Measurements from ENCODE around the gene CENPA. TPM values are rescaled to one million over a fixed set of nuclear protein-coding genes. Genes with fewer than 3 reads are reported as not detected.
"Not testable (repeated sequence)": the region's sequence is repeated elsewhere in the genome, so short reads cannot be mapped to it uniquely, and the experiment has no call there.

The CENPA gene
- total RNA-seq, 5 donors from 2014 or later (not counting 1 experiment from before 2014, with no cell fraction given): 0.30 to 1.9 (median 0.76) TPM

- H3K4me1 Mint-ChIP-seq: peaks cover 7 to 8% (median 7%) of the 10 kb centered on the region in 3 donors
- H3K4me3 Mint-ChIP-seq: no peak overlapping the region
- no peak overlapping the region for H3K27ac Mint-ChIP-seq
Measured at GRCh38 chr2:26758790-26759321, 27.0 kb upstream of the CENPA start.

DNA sequence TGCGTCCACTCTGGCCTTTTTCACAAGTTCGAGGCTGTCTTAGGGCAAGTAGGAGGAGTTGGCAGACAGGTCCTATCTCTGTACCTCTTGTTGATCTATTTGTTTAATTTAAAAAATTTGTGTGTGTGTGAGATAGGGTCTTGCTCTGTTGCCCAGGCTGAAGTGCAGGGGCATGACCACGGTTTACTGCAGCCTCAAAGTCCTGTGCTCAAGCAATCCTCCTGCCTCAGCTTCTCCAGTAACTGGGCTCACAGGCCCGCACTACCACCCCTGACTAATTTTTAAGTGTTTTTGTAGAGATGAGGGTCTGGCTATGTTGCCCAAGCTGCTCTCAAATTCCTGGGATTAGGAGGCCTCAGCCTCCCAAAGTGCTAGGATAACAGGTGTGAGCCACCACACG, 26.0 kb upstream of the CENPA start:
- no peaks in the 10 kb centered on the region for H3K9me3 Mint-ChIP-seq
- H3K4me3 ChIP-seq (ENCODE audit: control insufficient read depth in 1 of 2, extremely low read depth in 1 of 2, low read length in 1 of 2): no peak overlapping the region
- H3K4me3 Mint-ChIP-seq: no peak overlapping the region
- no peaks in the 10 kb centered on the region for H3K36me3 Mint-ChIP-seq
- H3K27ac Mint-ChIP-seq: no peak overlapping the region
- 100% methylated on average over 1 of the region's 5 CpGs for WGBS (ENCODE audit: insufficient coverage)
- ATAC-seq (replicated peaks in 1 of 4) (no peak), DNase-seq (no peak)
- H3K36me3 ChIP-seq (ENCODE audit: control insufficient read depth in 2 of 2, extremely low read depth in 1 of 2, insufficient read depth in 1 of 2, low read length in 1 of 2): no peaks in the 10 kb centered on the region
- H3K9me3 ChIP-seq: no peaks in the 10 kb centered on the region
- peaks cover 10 to 15% (median 13%) of the 10 kb centered on the region in 3 donors for H3K4me1 Mint-ChIP-seq
- H3K4me1 ChIP-seq (ENCODE audit: control insufficient read depth in 1 of 2, extremely low read depth in 1 of 2, insufficient read depth in 2 of 2, low read length in 2 of 2): peaks cover 0 to 14% of the 10 kb centered on the region in 2 experiments
- H3K27me3 ChIP-seq (replicated peaks in 1 of 2; ENCODE audit: control insufficient read depth in 2 of 2, extremely low read depth in 1 of 2, insufficient read depth in 2 of 2, low read length in 1 of 2): no peaks in the 10 kb centered on the region
- H3K27ac ChIP-seq (ENCODE audit: low read length): no peak overlapping the region
- ChIA-PET CTCF (no interaction called here), POLR2A (no interaction called here)
- no peaks in the 10 kb centered on the region for H3K27me3 Mint-ChIP-seq

More at GRCh38 chr2:26758790-26759321, 27.0 kb upstream of the CENPA start:
- DNase-seq: no peak
- ATAC-seq (replicated peaks in 1 of 4): no peak
- Histone ChIP-seq H3K4me3 (ENCODE audit: control insufficient read depth in 1 of 2, extremely low read depth in 1 of 2, low read length in 1 of 2) (no peak overlapping the region), H3K9me3 (no peaks in the 10 kb centered on the region), H3K27ac (ENCODE audit: low read length) (no peak overlapping the region), H3K36me3 (ENCODE audit: control insufficient read depth in 2 of 2, extremely low read depth in 1 of 2, insufficient read depth in 1 of 2, low read length in 1 of 2) (no peaks in the 10 kb centered on the region), H3K4me1 (ENCODE audit: control insufficient read depth in 1 of 2, extremely low read depth in 1 of 2, insufficient read depth in 2 of 2, low read length in 2 of 2) (peaks cover 0 to 7% of the 10 kb centered on the region in 2 experiments), H3K27me3 (replicated peaks in 1 of 2; ENCODE audit: control insufficient read depth in 2 of 2, extremely low read depth in 1 of 2, insufficient read depth in 2 of 2, low read length in 1 of 2) (no peaks in the 10 kb centered on the region)
- POLR2A ChIA-PET: no interaction called here
- 84% methylated on average over 4 of the region's 7 CpGs for WGBS (ENCODE audit: insufficient coverage)
- H3K9me3 Mint-ChIP-seq: no peaks in the 10 kb centered on the region
- CTCF ChIA-PET: interaction anchor here in 1 of 2 donors (0.7 kb wide), 1 partner anchor 39 kb away, joined by 4 read pairs; no protein-coding TSS in a partner anchor
- H3K36me3 Mint-ChIP-seq: no peaks in the 10 kb centered on the region
- H3K27me3 Mint-ChIP-seq: peaks cover 0 to 3% of the 10 kb centered on the region in 2 donors

GRCh38 chr2:26760991-26761390, 24.9 kb upstream of the CENPA start:
- H3K4me3 Mint-ChIP-seq; CTCF ChIA-PET; H3K9me3 ChIP-seq; H3K36me3 ChIP-seq (ENCODE audit: control insufficient read depth in 2 of 2, extremely low read depth in 1 of 2, insufficient read depth in 1 of 2, low read length in 1 of 2); H3K27me3 Mint-ChIP-seq; H3K27ac Mint-ChIP-seq; H3K36me3 Mint-ChIP-seq; H3K9me3 Mint-ChIP-seq; H3K4me3 ChIP-seq (ENCODE audit: control insufficient read depth in 1 of 2, extremely low read depth in 1 of 2, low read length in 1 of 2); DNase-seq; POLR2A ChIA-PET; ATAC-seq (replicated peaks in 1 of 4); H3K27me3 ChIP-seq (replicated peaks in 1 of 2; ENCODE audit: control insufficient read depth in 2 of 2, extremely low read depth in 1 of 2, insufficient read depth in 2 of 2, low read length in 1 of 2); H3K27ac ChIP-seq (ENCODE audit: low read length): not testable (repeated sequence)
- peaks cover 22 to 26% (median 24%) of the 10 kb centered on the region in 3 donors for H3K4me1 Mint-ChIP-seq
- WGBS (ENCODE audit: insufficient coverage): 65% methylated on average over 2 of the region's 10 CpGs
- H3K4me1 ChIP-seq (ENCODE audit: control insufficient read depth in 1 of 2, extremely low read depth in 1 of 2, insufficient read depth in 2 of 2, low read length in 2 of 2): peaks cover 4 to 25% of the 10 kb centered on the region in 2 experiments

GRCh38 chr2:26763019-26763418, 22.8 kb upstream of the CENPA start:
- H3K27me3 Mint-ChIP-seq: no peaks in the 10 kb centered on the region
- H3K27ac ChIP-seq (ENCODE audit: low read length): no peak overlapping the region
- no peaks in the 10 kb centered on the region for H3K36me3 Mint-ChIP-seq
- peaks cover 33 to 38% (median 38%) of the 10 kb centered on the region in 3 donors for H3K4me1 Mint-ChIP-seq
- H3K27me3 ChIP-seq (replicated peaks in 1 of 2; ENCODE audit: control insufficient read depth in 2 of 2, extremely low read depth in 1 of 2, insufficient read depth in 2 of 2, low read length in 1 of 2): no peaks in the 10 kb centered on the region
- no peak for ATAC-seq (replicated peaks in 1 of 4)
- POLR2A ChIA-PET: no interaction called here
- 95% methylated on average over 4 of the region's 10 CpGs for WGBS (ENCODE audit: insufficient coverage)
- no peak overlapping the region for H3K4me3 ChIP-seq (ENCODE audit: control insufficient read depth in 1 of 2, extremely low read depth in 1 of 2, low read length in 1 of 2)
- H3K27ac Mint-ChIP-seq: no peak overlapping the region
- H3K4me3 Mint-ChIP-seq: peak overlapping the region; percentile 92 to 94 (median 93)
- CTCF ChIA-PET: no interaction called here
- H3K9me3 ChIP-seq: no peaks in the 10 kb centered on the region
- H3K4me1 ChIP-seq (ENCODE audit: control insufficient read depth in 1 of 2, extremely low read depth in 1 of 2, insufficient read depth in 2 of 2, low read length in 2 of 2): peaks cover 4 to 44% of the 10 kb centered on the region in 2 experiments
- peaks cover 0 to 2% of the 10 kb centered on the region in 2 donors for H3K36me3 ChIP-seq (ENCODE audit: control insufficient read depth in 2 of 2, extremely low read depth in 1 of 2, insufficient read depth in 1 of 2, low read length in 1 of 2)
- no peaks in the 10 kb centered on the region for H3K9me3 Mint-ChIP-seq
- DNase-seq: no peak

- CTCF ChIA-PET: interaction anchor here in 1 of 2 donors (0.7 kb wide), 1 partner anchor 21 kb away, joined by 3 read pairs; the partner anchor contains the start of gene CENPA
- POLR2A ChIA-PET: interaction anchor here (0.6 to 0.7 kb wide), 3 partner anchors 8 to 324 kb away, joined by 3 to 7 read pairs (median 5); no protein-coding TSS in a partner anchor
- ATAC-seq (replicated peaks in 1 of 4): peak; percentile 96 to 97 (median 96)
- no peaks in the 10 kb centered on the region for H3K9me3 ChIP-seq
- H3K27me3 ChIP-seq (replicated peaks in 1 of 2; ENCODE audit: control insufficient read depth in 2 of 2, extremely low read depth in 1 of 2, insufficient read depth in 2 of 2, low read length in 1 of 2): no peaks in the 10 kb centered on the region
- Mint-ChIP-seq H3K4me1 (peaks cover 33 to 47% (median 47%) of the 10 kb centered on the region in 3 donors), H3K4me3 (peak within 1 kb of the TSS; percentile 92 to 94 (median 93)), H3K27ac (peak within 1 kb of the TSS; percentile 83 to 86), H3K36me3 (no peaks in the 10 kb centered on the region), H3K27me3 (no peaks in the 10 kb centered on the region), H3K9me3 (no peaks in the 10 kb centered on the region)
- peak within 1 kb of the TSS; percentile 76 for H3K27ac ChIP-seq (ENCODE audit: low read length)
- peak within 1 kb of the TSS; percentile 91 to 93 for H3K4me3 ChIP-seq (ENCODE audit: control insufficient read depth in 1 of 2, extremely low read depth in 1 of 2, low read length in 1 of 2)
- WGBS (ENCODE audit: insufficient coverage): 1% methylated on average over 67 of the region's 68 CpGs
- H3K36me3 ChIP-seq (ENCODE audit: control insufficient read depth in 2 of 2, extremely low read depth in 1 of 2, insufficient read depth in 1 of 2, low read length in 1 of 2): peaks cover 0 to 2% of the 10 kb centered on the region in 2 donors
- peaks cover 4 to 56% of the 10 kb centered on the region in 2 experiments for H3K4me1 ChIP-seq (ENCODE audit: control insufficient read depth in 1 of 2, extremely low read depth in 1 of 2, insufficient read depth in 2 of 2, low read length in 2 of 2)
- DNase-seq: peak; percentile 63 to 92 (median 78)
Measured at GRCh38 chr2:26764078-26764887, 21.6 kb upstream of the CENPA start, which contains the start of gene SLC35F6. TSS of gene SLC35F6 (plus strand) at chr2:26764284. CDS start at chr2:26764350, 66 bp downstream.

DNA sequence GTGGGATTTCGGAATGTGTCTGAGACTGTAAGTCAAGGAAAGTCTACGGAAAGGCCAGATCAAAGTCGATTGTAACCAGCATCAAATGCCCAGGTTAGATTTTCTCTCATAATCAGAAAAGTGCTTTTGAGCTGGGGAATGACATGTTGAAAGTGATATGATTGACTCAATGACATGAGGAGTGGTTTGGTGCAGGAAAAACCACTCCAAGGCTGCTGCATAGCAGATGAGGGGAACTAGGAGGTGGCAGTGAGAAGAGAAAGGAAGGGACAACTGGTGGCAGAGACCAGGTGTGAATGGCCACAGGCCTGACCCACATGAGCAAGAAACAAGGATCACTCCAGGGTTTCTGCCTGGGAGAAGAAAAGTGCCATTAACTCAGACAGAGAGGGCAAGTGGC, 20.9 kb upstream of the CENPA start:
- H3K36me3 ChIP-seq (ENCODE audit: control insufficient read depth in 2 of 2, extremely low read depth in 1 of 2, insufficient read depth in 1 of 2, low read length in 1 of 2): peaks cover 0 to 2% of the 10 kb centered on the region in 2 donors
- peaks cover 4 to 61% of the 10 kb centered on the region in 2 experiments for H3K4me1 ChIP-seq (ENCODE audit: control insufficient read depth in 1 of 2, extremely low read depth in 1 of 2, insufficient read depth in 2 of 2, low read length in 2 of 2)
- peaks cover 33 to 54% (median 53%) of the 10 kb centered on the region in 3 donors for H3K4me1 Mint-ChIP-seq
- no peaks in the 10 kb centered on the region for H3K9me3 Mint-ChIP-seq
- peak overlapping the region; percentile 83 to 86 for H3K27ac Mint-ChIP-seq
- H3K27me3 ChIP-seq (replicated peaks in 1 of 2; ENCODE audit: control insufficient read depth in 2 of 2, extremely low read depth in 1 of 2, insufficient read depth in 2 of 2, low read length in 1 of 2): no peaks in the 10 kb centered on the region
- ATAC-seq (replicated peaks in 1 of 4): no peak
- CTCF ChIA-PET: interaction anchor here in 1 of 2 donors (0.7 kb wide), 1 partner anchor 21 kb away, joined by 3 read pairs; the partner anchor contains the start of gene CENPA
- no peaks in the 10 kb centered on the region for H3K9me3 ChIP-seq
- no peak for DNase-seq
- WGBS (ENCODE audit: insufficient coverage): 40% methylated on average over 1 of the region's 3 CpGs
- H3K27ac ChIP-seq (ENCODE audit: low read length): peak overlapping the region; percentile 76
- no peaks in the 10 kb centered on the region for H3K27me3 Mint-ChIP-seq
- H3K4me3 Mint-ChIP-seq: peak overlapping the region; percentile 92 to 94 (median 93)
- H3K4me3 ChIP-seq (ENCODE audit: control insufficient read depth in 1 of 2, extremely low read depth in 1 of 2, low read length in 1 of 2): peak overlapping the region; percentile 91 to 93
- POLR2A ChIA-PET: interaction anchor here in 1 of 2 donors (0.6 kb wide), 1 partner anchor 18 kb away, joined by 5 read pairs; no protein-coding TSS in a partner anchor
- H3K36me3 Mint-ChIP-seq: no peaks in the 10 kb centered on the region
